Measurements from ENCODE around the gene SOWAHC. TPM values are rescaled to one million over a fixed set of nuclear protein-coding genes. Genes with fewer than 3 reads are reported as not detected.

The SOWAHC gene
- total RNA-seq, 1 experiment from 2014 or later = 9.0 TPM

DNA sequence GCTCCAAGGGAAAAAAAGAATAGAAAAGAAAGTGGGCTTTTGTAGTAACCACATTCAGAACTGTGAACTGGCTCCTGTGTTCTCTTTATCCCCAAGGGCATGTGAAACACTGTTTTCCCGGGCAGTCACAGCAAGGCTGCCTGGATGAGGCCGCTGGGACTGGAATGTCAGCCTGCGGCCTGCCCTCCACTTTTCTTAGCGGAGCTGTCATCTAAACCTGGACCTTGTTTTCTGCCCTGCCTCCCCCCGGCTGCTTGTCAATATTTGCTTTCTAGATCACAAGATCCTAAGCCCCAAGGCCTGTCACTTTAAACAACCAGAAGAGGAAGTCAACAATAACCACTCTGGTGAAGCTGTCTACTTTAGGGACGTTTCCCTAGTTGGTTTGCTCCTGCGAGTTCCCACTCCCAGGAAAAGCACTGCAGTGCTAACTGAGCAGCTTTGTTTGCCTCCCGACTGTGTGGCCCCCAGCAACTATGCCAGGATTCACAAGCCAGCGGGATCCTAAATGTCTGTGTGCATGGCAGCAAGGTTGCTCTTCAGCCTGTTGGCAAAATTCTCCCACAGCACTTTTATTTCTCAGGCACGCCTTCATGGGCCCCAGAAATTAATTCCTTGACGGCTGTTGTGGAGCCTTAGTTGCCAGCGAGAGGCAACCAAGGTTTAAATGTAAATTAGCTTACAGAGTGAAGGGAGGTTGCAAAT, 30.6 kb downstream of the SOWAHC start:
- no peak for DNase-seq (ENCODE audit: low read depth)

- no peak for DNase-seq (ENCODE audit: low read depth)
Observed at GRCh38 chr2:109645412-109646184, 31.4 kb downstream of the SOWAHC start.

DNA sequence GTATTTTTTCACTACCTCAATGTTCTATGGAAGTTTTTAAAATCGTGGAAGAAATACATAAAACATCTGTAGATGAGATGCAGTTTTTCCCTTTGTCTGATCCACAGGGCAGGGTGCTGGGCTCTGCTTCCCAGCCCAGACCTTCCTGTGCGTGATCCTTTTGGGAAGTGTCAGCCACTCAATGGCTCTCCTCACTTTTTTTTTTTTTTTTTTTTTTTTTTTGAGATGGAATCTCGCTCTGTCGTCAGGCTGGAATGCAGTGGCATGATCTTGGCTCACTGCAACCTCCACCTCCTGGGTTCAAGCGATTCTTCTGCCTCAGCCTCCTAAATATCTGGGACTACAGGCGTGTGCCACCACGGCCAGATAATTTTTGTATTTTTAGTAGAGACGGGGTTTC, 32.8 kb downstream of the SOWAHC start:
- no peak for DNase-seq (ENCODE audit: low read depth)

GRCh38 chr2:109647636-109648035, 33.5 kb downstream of the SOWAHC start:
- peak; percentile 21 for DNase-seq (ENCODE audit: low read depth)

- DNase-seq (ENCODE audit: low read depth) = no peak
Observed at GRCh38 chr2:109648041-109648527, 33.9 kb downstream of the SOWAHC start.

DNA sequence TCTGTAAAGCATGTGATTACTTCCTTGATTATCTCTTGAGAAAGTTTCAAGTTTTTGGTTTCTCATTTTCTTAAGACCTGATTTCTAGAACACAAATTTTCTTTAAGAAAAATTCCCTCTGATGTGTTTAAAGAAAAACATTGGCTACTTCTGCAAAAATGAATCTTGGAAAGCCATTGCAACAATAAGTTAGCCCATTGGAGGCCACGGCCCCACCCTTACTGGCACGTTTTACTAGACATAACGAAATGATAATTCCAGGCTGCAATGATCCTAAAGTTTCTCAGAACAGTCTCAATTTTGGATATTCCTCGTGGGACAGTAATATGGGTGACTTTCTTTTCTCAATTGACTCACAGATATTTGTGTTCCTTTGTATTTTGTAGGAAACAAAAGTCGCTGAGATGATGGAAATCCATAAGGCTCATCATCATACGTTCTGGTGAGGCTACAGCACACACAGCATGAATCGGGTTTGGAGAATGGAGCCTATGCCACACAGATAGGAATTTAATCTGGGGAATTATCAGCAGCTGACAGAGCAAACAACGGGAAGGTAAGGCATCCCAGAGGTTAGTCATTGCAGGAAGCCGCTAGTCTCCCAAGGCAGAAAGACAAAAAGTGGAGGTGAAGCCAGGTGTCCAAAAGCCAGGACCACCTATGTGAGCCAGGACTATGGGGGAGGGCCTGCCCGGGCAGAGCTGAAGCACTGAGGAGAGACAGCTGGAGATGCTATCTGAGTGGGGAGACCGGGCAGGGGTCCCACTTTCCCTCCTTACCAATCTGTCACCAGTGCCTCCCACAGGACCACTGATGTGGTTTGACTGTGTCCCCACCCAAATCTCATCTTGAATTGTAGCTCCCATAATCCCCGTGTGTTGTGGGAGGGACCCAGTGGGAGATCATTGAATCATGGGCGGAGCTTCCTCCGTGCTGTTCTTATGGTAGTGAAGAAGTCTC, 35.9 kb downstream of the SOWAHC start:
- DNase-seq (ENCODE audit: low read depth) = no peak

DNA sequence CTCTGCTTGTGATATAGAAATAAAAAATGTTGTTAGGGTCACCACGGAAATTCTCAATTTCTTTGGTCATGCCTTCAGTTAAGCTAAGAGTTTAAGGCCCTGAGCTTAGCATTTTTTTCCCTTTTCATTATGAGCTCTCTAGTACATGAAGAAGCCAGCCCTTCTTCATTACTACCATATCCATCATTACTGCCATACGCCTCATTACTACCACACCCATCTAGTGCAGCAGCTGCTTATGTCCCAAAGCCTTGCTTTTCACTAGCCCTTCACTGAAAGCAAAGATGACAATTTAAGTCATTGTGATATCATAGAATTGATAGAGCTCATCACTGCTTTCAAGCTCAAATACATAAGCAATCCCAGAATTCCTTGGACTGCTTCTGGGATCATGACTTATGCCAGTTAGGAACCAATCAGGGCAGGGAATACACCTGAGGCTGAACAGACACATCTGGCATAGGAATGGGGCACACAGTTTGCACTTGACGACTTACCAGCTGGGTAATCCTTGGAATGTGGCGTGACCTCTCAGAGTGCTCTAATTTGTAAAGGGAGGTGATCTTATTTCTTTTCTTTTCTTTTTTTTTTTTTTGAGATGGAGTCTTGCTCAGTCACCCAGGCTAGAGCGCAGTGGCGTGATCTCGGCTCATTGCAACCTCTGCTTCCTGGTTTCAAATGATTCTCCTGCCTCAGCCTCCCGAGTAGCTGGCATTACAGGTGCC, 40.3 kb downstream of the SOWAHC start:
- no peak for DNase-seq (ENCODE audit: low read depth)

DNA sequence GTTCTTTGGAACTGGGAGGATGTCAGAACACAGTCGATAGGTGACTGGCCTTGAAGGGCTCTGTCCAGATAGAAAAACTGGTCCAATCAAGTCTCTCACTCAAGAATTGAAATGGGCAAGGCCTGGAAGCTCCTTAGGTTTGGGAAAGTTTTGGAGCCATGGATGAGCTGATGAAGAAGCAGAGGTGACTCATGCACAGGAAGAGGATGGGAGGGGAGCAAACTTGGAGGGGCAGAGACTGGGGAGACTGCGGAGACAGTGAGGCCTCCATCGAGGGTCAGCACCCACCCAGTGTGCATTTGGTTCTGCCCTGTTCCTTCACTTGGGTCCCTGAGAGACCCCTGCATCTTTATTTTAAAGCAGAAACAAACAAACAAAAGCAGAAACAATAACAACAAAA, 41.1 kb downstream of the SOWAHC start:
- no peak for DNase-seq (ENCODE audit: low read depth)

DNA sequence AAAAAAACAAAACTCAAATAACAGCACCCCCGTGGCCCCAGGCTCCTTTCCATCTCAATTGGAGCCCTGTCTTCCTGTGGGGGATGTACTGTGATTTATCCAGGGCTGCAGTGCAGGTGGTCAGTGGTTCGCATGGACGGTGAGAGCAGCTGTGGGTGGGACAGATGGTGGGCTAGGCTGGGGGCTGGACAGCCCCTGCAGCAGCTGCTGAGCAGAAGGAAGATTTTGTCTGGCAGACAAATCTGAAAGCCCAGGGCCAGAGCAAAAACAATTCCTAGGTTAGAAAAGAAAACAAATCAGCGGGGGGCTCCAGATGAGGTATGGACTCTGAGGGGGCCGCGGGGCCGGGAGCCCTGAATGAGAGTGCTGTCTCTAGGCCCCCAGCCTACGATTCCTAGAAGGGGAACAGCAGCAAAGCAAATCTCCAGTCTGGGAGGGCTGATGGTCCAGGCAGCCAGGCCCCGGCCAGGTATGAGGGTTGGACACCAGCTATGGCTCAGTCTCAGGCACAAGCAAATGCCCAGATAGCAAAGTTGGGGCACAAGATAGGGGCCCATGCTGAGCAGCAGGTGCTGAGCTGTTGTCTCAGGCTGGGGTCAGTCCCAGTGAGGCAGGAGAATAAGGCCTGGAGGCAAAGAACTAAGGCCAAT, 45.4 kb downstream of the SOWAHC start:
- DNase-seq (ENCODE audit: low read depth) = no peak

GRCh38 chr2:109660046-109660860, 46.1 kb downstream of the SOWAHC start:
- no peak for DNase-seq (ENCODE audit: low read depth)

DNA sequence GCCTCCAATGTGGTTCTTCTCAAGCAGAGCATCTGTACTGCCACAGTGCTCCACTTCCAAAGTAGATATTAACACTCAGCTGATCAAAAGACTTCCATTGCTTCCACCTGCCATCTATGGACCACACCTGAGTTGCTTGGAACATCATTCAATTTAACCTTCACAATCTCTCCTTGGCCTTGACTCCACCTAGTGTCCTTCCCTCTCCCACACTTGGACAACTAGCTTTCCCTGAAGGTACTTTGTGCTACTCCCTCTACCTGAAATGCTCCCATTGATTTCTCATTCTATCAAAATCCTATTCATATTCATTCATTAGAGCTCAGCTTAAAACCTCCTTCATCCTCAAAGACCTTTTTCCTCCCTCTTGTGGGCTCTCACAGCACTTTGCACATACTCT, 48.7 kb downstream of the SOWAHC start:
- DNase-seq (ENCODE audit: low read depth) = no peak

DNA sequence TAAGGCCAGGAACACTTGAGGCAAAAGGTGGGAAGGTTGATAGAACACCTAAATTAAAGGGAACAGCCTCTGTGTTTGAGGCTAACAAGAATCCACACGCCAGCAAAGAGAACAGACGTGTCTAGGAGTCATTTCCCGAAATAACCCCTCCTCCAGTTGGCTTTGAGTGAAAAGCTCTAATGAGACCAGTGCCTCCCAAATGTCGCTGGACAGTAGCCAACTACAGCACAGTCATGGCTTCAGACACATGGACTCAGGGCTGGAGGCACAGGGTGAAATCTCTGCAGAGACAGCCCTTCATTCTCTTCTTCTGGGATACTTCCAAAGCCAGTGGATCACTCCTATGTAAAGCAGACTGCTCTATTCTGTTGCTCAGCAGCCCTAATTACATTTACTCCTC, 49.6 kb downstream of the SOWAHC start:
- DNase-seq (ENCODE audit: low read depth) = peak; percentile 89

GRCh38 chr2:109666466-109666865, 52.3 kb downstream of the SOWAHC start:
- no peak for DNase-seq (ENCODE audit: low read depth)

Other genes with a start within 250 kb of the SOWAHC start
- gene SEPTIN10, start 398 bp upstream of the SOWAHC start, total RNA-seq (2014; rRNA removed; shearing (Covaris generic)) = 42.9 and 56.0 TPM in 2 replicates
- 5.7 and 10.2 TPM in 2 replicates for gene RGPD5, start 179.9 kb downstream of the SOWAHC start, total RNA-seq (2014; rRNA removed; shearing (Covaris generic))

All from Daoy (cell line).